Fibroblast of peridontal ligament (primary cell): ENCODE data around the gene TYW1B.
A peak's percentile ranks its signal among the peaks of the same experiment; 100 is the strongest.
"Not testable (repeated sequence)": the region's sequence is repeated elsewhere in the genome, so short reads cannot be mapped to it uniquely, and the experiment has no call there.

Experiments
- DNase-seq: peaks from one replicate; pipeline ENCODE4 v3.0.0-alpha.2; 2010; ENCODE audit errors: extremely low read depth

Gene TYW1B

GRCh38 chr7:72754312-72754711 lies 73.7 kb downstream of the TYW1B start:
- no peak for DNase-seq

- no peak for DNase-seq
These were observed 74.2 kb downstream of the TYW1B start for GRCh38 chr7:72753781-72754180.

GRCh38 chr7:72753229-72753628 lies 74.8 kb downstream of the TYW1B start:
- not testable (repeated sequence) for DNase-seq

GRCh38 chr7:72751978-72752377 lies 76.0 kb downstream of the TYW1B start:
- DNase-seq: no peak

GRCh38 chr7:72751378-72751777 lies 76.6 kb downstream of the TYW1B start:
- DNase-seq: no peak

- DNase-seq: peak; percentile 18
These were observed 79.4 kb downstream of the TYW1B start for GRCh38 chr7:72748649-72749048.

- DNase-seq: peak; percentile 91
These were observed 83.6 kb downstream of the TYW1B start for GRCh38 chr7:72744244-72744926.

GRCh38 chr7:72743801-72744200 lies 84.2 kb downstream of the TYW1B start:
- not testable (repeated sequence) for DNase-seq

- DNase-seq: not testable (repeated sequence)
These were observed 88.3 kb downstream of the TYW1B start for GRCh38 chr7:72739716-72740115.

- not testable (repeated sequence) for DNase-seq
These were observed 92.1 kb downstream of the TYW1B start for GRCh38 chr7:72735855-72736254.

- DNase-seq: not testable (repeated sequence)
These were observed 97.2 kb downstream of the TYW1B start for GRCh38 chr7:72730815-72731214.

GRCh38 chr7:72730384-72730783 lies 97.6 kb downstream of the TYW1B start:
- not testable (repeated sequence) for DNase-seq

GRCh38 chr7:72729130-72729529 lies 98.9 kb downstream of the TYW1B start:
- not testable (repeated sequence) for DNase-seq

GRCh38 chr7:72722694-72723093 lies 105.3 kb downstream of the TYW1B start:
- DNase-seq: not testable (repeated sequence)

GRCh38 chr7:72720890-72721289 lies 107.1 kb downstream of the TYW1B start:
- DNase-seq: not testable (repeated sequence)

GRCh38 chr7:72717252-72717774 lies 110.7 kb downstream of the TYW1B start:
- not testable (repeated sequence) for DNase-seq

- not testable (repeated sequence) for DNase-seq
These were observed 116.1 kb downstream of the TYW1B start for GRCh38 chr7:72711927-72712326.

- no peak for DNase-seq
These were observed 117.0 kb downstream of the TYW1B start for GRCh38 chr7:72710983-72711382.

GRCh38 chr7:72709909-72710308 lies 118.1 kb downstream of the TYW1B start:
- peak; percentile 29 for DNase-seq

- peak; percentile 75 for DNase-seq
These were observed 119.5 kb downstream of the TYW1B start for GRCh38 chr7:72708371-72709050.

- no peak for DNase-seq
These were observed 121.5 kb downstream of the TYW1B start for GRCh38 chr7:72706521-72706920.

- DNase-seq: not testable (repeated sequence)
These were observed 122.3 kb downstream of the TYW1B start for GRCh38 chr7:72705693-72706092.

- no peak for DNase-seq
These were observed 123.1 kb downstream of the TYW1B start for GRCh38 chr7:72704894-72705293.
